SK-N-SH treated with all-trans-retinoic acid at 6 μM for 48 hours (cell line): Measurements from ENCODE around the gene LTBP2.

Experiments
- ATAC-seq: fragments of 200-7000 bp; cut with Tn5 transposase; 3 replicates; pipeline ENCODE4 v1.9.1; 2020; ENCODE audit warnings: mild to moderate bottlenecking, moderate library complexity
- ARNTL ChIP-seq: fragments of 450-650 bp; formaldehyde crosslinking; IDR thresholded peaks from 2 replicates; pipeline ENCODE4 v1.5.0; 2020; ENCODE audit warnings: low read depth, mild to moderate bottlenecking, moderate library complexity, borderline replicate concordance
- BACH2 ChIP-seq: fragments of 250-450 bp; sonication (Bioruptor Pico); IDR thresholded peaks from 2 replicates; pipeline ENCODE4 v1.9.0; 2021; ENCODE audit warnings: mild to moderate bottlenecking, borderline replicate concordance
- CSDC2 ChIP-seq: fragments of 250-450 bp; sonication (Bioruptor Pico); IDR thresholded peaks from 2 replicates; pipeline ENCODE4 v1.5.0; 2020; ENCODE audit warnings: mild to moderate bottlenecking, moderate library complexity
- CSRNP3 ChIP-seq: fragments of 250-450 bp; sonication (Bioruptor Pico); IDR thresholded peaks from 2 replicates; pipeline ENCODE4 v1.5.1; 2021; ENCODE audit warnings: mild to moderate bottlenecking, moderate library complexity
- ESRRG ChIP-seq: fragments of 250-450 bp; sonication (Bioruptor Pico); IDR thresholded peaks from 2 replicates; pipeline ENCODE4 v1.6.1; 2021; ENCODE audit warnings: mild to moderate bottlenecking
- GLIS3 ChIP-seq: fragments of 250-450 bp; sonication (Bioruptor Pico); IDR thresholded peaks from 2 replicates; pipeline ENCODE4 v1.5.0; 2020; ENCODE audit warnings: mild to moderate bottlenecking, moderate library complexity
- ISL1 ChIP-seq: fragments of 250-450 bp; sonication (Bioruptor Pico); IDR thresholded peaks from 2 replicates; pipeline ENCODE4 v2.1.2; 2022; ENCODE audit warnings: mild to moderate bottlenecking, moderate library complexity
- OSR1 ChIP-seq: fragments of 250-450 bp; sonication (Bioruptor Pico); IDR thresholded peaks from 2 replicates; pipeline ENCODE4 v1.8.0; 2022; ENCODE audit warnings: moderate library complexity, mild to moderate bottlenecking, inconsistent platforms
- RARB ChIP-seq: fragments of 250-450 bp; sonication (Bioruptor Pico); IDR thresholded peaks from 2 replicates; pipeline ENCODE4 v1.8.0; 2021; ENCODE audit warnings: mild to moderate bottlenecking, moderate library complexity
- SNAI2 ChIP-seq: fragments of 250-450 bp; sonication (Bioruptor Pico); IDR thresholded peaks from 2 replicates; pipeline ENCODE4 v1.5.0; 2020; ENCODE audit warnings: mild to moderate bottlenecking, moderate library complexity
- TOX ChIP-seq: fragments of 250-450 bp; sonication (Bioruptor Pico); IDR thresholded peaks from 2 replicates; pipeline ENCODE4 v1.8.0; 2021; ENCODE audit warnings: mild to moderate bottlenecking, moderate library complexity, borderline replicate concordance
- ZC3H10 ChIP-seq: fragments of 250-450 bp; sonication (Bioruptor Pico); IDR thresholded peaks from 2 replicates; pipeline ENCODE4 v1.5.1; 2021; ENCODE audit warnings: mild to moderate bottlenecking, moderate library complexity
- ZFP3 ChIP-seq: fragments of 250-450 bp; sonication (Bioruptor Pico); IDR thresholded peaks from 2 replicates; pipeline ENCODE4 v1.5.0; 2020; ENCODE audit warnings: mild to moderate bottlenecking, moderate library complexity
- ZFP30 ChIP-seq: fragments of 450-650 bp; formaldehyde crosslinking; IDR thresholded peaks from 2 replicates; pipeline ENCODE4 v1.5.0; 2022; ENCODE audit warnings: mild to moderate bottlenecking, moderate library complexity
- ZNF565 ChIP-seq: fragments of 450-650 bp; formaldehyde crosslinking; conservative IDR thresholded peaks from 2 replicates; pipeline ENCODE4 v1.5.0; 2020; ENCODE audit warnings: low read depth, mild to moderate bottlenecking, moderate library complexity
- ZNF70 ChIP-seq: fragments of 450-650 bp; formaldehyde crosslinking; IDR thresholded peaks from 2 replicates; pipeline ENCODE4 v1.5.0; 2020; ENCODE audit warnings: mild to moderate bottlenecking, moderate library complexity
- ZNF8 ChIP-seq: fragments of 450-650 bp; formaldehyde crosslinking; IDR thresholded peaks from 2 replicates; pipeline ENCODE4 v1.5.0; 2020; ENCODE audit warnings: mild to moderate bottlenecking, moderate library complexity
- TF ChIP-seq, protein P1 (sequence below): fragments of 250-450 bp; sonication (Bioruptor Pico); IDR thresholded peaks from 2 replicates; pipeline ENCODE4 v1.5.0; 2020; ENCODE audit warnings: mild to moderate bottlenecking, moderate library complexity
- TF ChIP-seq, protein P2 (sequence below): fragments of 250-450 bp; sonication (Bioruptor Pico); IDR thresholded peaks from 2 replicates; pipeline ENCODE4 v1.8.0; 2020; ENCODE audit warnings: mild to moderate bottlenecking, moderate library complexity, borderline replicate concordance
- TF ChIP-seq, protein P3 (sequence below): fragments of 250-450 bp; sonication (Bioruptor Pico); IDR thresholded peaks from 2 replicates; pipeline ENCODE4 v1.8.0; 2021; ENCODE audit warnings: low read depth, mild to moderate bottlenecking, moderate library complexity, borderline replicate concordance

LTBP2 gene

DNA sequence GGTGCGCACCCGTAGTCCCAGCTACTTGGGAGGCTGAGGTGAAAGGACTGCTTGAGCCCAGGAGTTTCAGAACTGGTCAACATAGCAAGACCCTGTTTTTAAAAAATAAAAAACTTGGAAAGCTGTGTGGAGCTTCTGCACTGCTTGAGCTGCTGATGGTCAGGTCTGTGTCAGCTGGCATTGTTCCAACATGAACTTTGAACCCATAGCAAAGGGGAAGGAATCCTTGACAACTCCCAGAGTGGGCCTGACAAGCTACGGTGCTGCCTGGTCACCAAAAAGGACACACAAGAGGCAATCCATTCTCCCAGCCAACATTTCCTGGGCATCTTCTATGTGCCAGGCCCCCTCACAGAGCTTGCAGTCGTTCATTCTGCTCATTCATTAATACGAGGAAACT lies 16.4 kb upstream of the LTBP2 start:
- ATAC-seq: no peak
- TF ChIP-seq ZFP3 (no peak), ZC3H10 (CRISPR knock-in tag) (no peak), ARNTL (CRISPR knock-in tag) (no peak), ISL1 (no peak), GLIS3 (CRISPR knock-in tag) (no peak), CSDC2 (CRISPR knock-in tag) (no peak), TOX (CRISPR knock-in tag) (no peak), ESRRG (no peak), SNAI2 (CRISPR knock-in tag) (no peak), ZFP30 (no peak), CSRNP3 (CRISPR knock-in tag) (no peak), RARB (CRISPR knock-in tag) (no peak), ZNF565 (CRISPR knock-in tag) (no peak), BACH2 (CRISPR knock-in tag) (no peak)
- TF ChIP-seq, protein P1, sequence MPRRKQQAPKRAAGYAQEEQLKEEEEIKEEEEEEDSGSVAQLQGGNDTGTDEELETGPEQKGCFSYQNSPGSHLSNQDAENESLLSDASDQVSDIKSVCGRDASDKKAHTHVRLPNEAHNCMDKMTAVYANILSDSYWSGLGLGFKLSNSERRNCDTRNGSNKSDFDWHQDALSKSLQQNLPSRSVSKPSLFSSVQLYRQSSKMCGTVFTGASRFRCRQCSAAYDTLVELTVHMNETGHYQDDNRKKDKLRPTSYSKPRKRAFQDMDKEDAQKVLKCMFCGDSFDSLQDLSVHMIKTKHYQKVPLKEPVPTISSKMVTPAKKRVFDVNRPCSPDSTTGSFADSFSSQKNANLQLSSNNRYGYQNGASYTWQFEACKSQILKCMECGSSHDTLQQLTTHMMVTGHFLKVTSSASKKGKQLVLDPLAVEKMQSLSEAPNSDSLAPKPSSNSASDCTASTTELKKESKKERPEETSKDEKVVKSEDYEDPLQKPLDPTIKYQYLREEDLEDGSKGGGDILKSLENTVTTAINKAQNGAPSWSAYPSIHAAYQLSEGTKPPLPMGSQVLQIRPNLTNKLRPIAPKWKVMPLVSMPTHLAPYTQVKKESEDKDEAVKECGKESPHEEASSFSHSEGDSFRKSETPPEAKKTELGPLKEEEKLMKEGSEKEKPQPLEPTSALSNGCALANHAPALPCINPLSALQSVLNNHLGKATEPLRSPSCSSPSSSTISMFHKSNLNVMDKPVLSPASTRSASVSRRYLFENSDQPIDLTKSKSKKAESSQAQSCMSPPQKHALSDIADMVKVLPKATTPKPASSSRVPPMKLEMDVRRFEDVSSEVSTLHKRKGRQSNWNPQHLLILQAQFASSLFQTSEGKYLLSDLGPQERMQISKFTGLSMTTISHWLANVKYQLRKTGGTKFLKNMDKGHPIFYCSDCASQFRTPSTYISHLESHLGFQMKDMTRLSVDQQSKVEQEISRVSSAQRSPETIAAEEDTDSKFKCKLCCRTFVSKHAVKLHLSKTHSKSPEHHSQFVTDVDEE: no peak
- TF ChIP-seq, protein P2, sequence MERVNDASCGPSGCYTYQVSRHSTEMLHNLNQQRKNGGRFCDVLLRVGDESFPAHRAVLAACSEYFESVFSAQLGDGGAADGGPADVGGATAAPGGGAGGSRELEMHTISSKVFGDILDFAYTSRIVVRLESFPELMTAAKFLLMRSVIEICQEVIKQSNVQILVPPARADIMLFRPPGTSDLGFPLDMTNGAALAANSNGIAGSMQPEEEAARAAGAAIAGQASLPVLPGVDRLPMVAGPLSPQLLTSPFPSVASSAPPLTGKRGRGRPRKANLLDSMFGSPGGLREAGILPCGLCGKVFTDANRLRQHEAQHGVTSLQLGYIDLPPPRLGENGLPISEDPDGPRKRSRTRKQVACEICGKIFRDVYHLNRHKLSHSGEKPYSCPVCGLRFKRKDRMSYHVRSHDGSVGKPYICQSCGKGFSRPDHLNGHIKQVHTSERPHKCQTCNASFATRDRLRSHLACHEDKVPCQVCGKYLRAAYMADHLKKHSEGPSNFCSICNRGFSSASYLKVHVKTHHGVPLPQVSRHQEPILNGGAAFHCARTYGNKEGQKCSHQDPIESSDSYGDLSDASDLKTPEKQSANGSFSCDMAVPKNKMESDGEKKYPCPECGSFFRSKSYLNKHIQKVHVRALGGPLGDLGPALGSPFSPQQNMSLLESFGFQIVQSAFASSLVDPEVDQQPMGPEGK: no peak
- TF ChIP-seq, protein P3, sequence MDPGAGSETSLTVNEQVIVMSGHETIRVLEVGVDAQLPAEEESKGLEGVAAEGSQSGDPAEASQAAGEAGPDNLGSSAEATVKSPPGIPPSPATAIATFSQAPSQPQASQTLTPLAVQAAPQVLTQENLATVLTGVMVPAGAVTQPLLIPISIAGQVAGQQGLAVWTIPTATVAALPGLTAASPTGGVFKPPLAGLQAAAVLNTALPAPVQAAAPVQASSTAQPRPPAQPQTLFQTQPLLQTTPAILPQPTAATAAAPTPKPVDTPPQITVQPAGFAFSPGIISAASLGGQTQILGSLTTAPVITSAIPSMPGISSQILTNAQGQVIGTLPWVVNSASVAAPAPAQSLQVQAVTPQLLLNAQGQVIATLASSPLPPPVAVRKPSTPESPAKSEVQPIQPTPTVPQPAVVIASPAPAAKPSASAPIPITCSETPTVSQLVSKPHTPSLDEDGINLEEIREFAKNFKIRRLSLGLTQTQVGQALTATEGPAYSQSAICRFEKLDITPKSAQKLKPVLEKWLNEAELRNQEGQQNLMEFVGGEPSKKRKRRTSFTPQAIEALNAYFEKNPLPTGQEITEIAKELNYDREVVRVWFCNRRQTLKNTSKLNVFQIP (CRISPR knock-in tag): no peak

GRCh38 chr14:74627076-74627475 lies 15.0 kb upstream of the LTBP2 start:
- no peak for ATAC-seq
- no peak for TF ChIP-seq CSRNP3 (CRISPR knock-in tag)
- TF ChIP-seq TOX (CRISPR knock-in tag): no peak
- no peak for TF ChIP-seq OSR1 (CRISPR knock-in tag)
- no peak for TF ChIP-seq ZNF70

- ATAC-seq: no peak
- no peak for TF ChIP-seq ZNF565 (CRISPR knock-in tag)
- no peak for TF ChIP-seq SNAI2 (CRISPR knock-in tag)
- no peak for TF ChIP-seq TOX (CRISPR knock-in tag)
- no peak for TF ChIP-seq CSDC2 (CRISPR knock-in tag)
- no peak for TF ChIP-seq RARB (CRISPR knock-in tag)
- no peak for TF ChIP-seq ZC3H10 (CRISPR knock-in tag)
- TF ChIP-seq, protein P1: no peak
- no peak for TF ChIP-seq ARNTL (CRISPR knock-in tag)
- TF ChIP-seq ESRRG: no peak
- TF ChIP-seq CSRNP3 (CRISPR knock-in tag): no peak
- TF ChIP-seq ZNF8 (CRISPR knock-in tag): no peak
Measured at GRCh38 chr14:74622257-74622656, 10.2 kb upstream of the LTBP2 start.
